GM12878 (cell line): ENCODE measurements around the gene FAM177B. TPM values are rescaled to one million over a fixed set of nuclear protein-coding genes. Genes with fewer than 3 reads are reported as not detected.

Source experiments
- ATAC-seq: fragments of 200-7000 bp; cut with Tn5 transposase; 3 replicates; pipeline ENCODE4 v1.9.1; 2020; ENCODE audit warnings: mild to moderate bottlenecking, moderate library complexity
- BruUV-seq: library from RNA; stranded (reverse); fragments of 400-500 nt; replicated peaks from 2 replicates; lab custom pipeline; 2021; lab: Mats Ljungman, UMichigan
- CTCF ChIA-PET: fragments of 300-600 bp; sonication (Branson Sonifier 250); formaldehyde crosslinking; extraction: SDS; loops from one replicate; lab custom pipeline; 2021; ENCODE audit warnings: inconsistent platforms; lab: Yijun Ruan, JAX
- POLR2A ChIA-PET: fragments of 350-600 bp; formaldehyde crosslinking; extraction: SDS; loops from one replicate; lab custom pipeline; 2021; ENCODE audit warnings: inconsistent platforms; lab: Charles Lee
- RAD21 ChIA-PET: fragments of 300-600 bp; sonication (Branson Sonifier 250); formaldehyde crosslinking; loops from one replicate; lab custom pipeline; 2023; ENCODE audit warnings: antibody characterized with exemption; ENCODE audit not compliant: unreplicated experiment; lab: Charles Lee
- SMC1A ChIA-PET: fragments of 300-600 bp; sonication (Branson Sonifier 250); formaldehyde crosslinking; loops from one replicate; lab custom pipeline; 2023; ENCODE audit not compliant: unreplicated experiment, uncharacterized antibody; lab: Charles Lee
- DNase-seq: peaks from one replicate; pipeline ENCODE4 v3.0.0-alpha.2; 2011; ENCODE audit warnings: low read depth, low spot score
- FAIRE-seq: peaks from 3 replicates; lab custom pipeline; 2011; peaks lifted over from hg19 to GRCh38; lab: Jason Lieb, UNC
- H2AFZ ChIP-seq: 2 replicates; pipeline ENCODE4 v1.6.0; 2011; ENCODE audit warnings: low read depth, low read length, control low read depth; ENCODE audit not compliant: control insufficient read depth
- H3K27ac ChIP-seq: 2 replicates; pipeline ENCODE4 v1.5.1; 2011; ENCODE audit warnings: control low read depth; ENCODE audit not compliant: control insufficient read depth, insufficient read depth
- H3K27me3 ChIP-seq, 2 experiments: replicated peaks in 1 of 2; 2 replicates each; pipeline versions ENCODE4 v1.6.0 to v1.6.1; 2011; ENCODE audit warnings: low read length in 1 of 2; ENCODE audit not compliant: control insufficient read depth in 2 of 2, insufficient read depth in 2 of 2
- H3K36me3 ChIP-seq, 2 experiments: 2 replicates each; pipeline ENCODE4 v1.5.1; 2011; ENCODE audit warnings: low read length in 1 of 2; ENCODE audit not compliant: control insufficient read depth in 2 of 2, insufficient read depth in 2 of 2
- H3K4me1 ChIP-seq: 2 replicates; pipeline ENCODE4 v1.6.1; 2011; ENCODE audit warnings: mild to moderate bottlenecking, low read length, moderate library complexity, mixed read lengths; ENCODE audit not compliant: control insufficient read depth, insufficient read depth
- H3K4me2 ChIP-seq: 2 replicates; pipeline ENCODE4 v1.6.0; 2011; ENCODE audit warnings: control low read depth; ENCODE audit not compliant: control insufficient read depth, insufficient read depth
- H3K4me3 ChIP-seq: fragments of 200-600 bp; sonication (generic); 2 replicates; pipeline ENCODE4 v1.5.1; 2016
- H3K79me2 ChIP-seq: 2 replicates; pipeline ENCODE4 v1.6.0; 2011; ENCODE audit warnings: low read length; ENCODE audit not compliant: control insufficient read depth, insufficient read depth
- H3K9ac ChIP-seq: 2 replicates; pipeline ENCODE4 v1.8.0; 2011; ENCODE audit warnings: low read length, control low read depth, mixed read lengths; ENCODE audit not compliant: control insufficient read depth, insufficient read depth
- H3K9me3 ChIP-seq: replicated peaks from 3 replicates; pipeline ENCODE4 v1.5.1; 2011; ENCODE audit warnings: mild to moderate bottlenecking, low read length; ENCODE audit not compliant: control insufficient read depth, insufficient read depth
- H4K20me1 ChIP-seq: 2 replicates; pipeline ENCODE4 v1.6.0; 2011; ENCODE audit not compliant: control insufficient read depth, insufficient read depth
- ATF2 ChIP-seq: IDR thresholded peaks from 2 replicates; pipeline ENCODE4 v1.6.1; 2012; ENCODE audit warnings: low read length, inconsistent platforms
- WGBS: methylation state at CpG from one replicate; pipeline ENCODE4 v1.1.6; 2016; ENCODE audit warnings: low lambda C conversion rate; ENCODE audit not compliant: insufficient replicate concordance, insufficient coverage; ENCODE audit errors: missing lambda C conversion rate; 5-methylcytosine and 5-hydroxymethylcytosine counted together
- in situ Hi-C: fragments of 300-500 bp; cut with MboI; formaldehyde crosslinking; loops from 9 replicates; pipeline ENCODE4 v1.14.3; 2018; ENCODE audit warnings: mixed read lengths
- intact Hi-C: fragments of 100-400 bp; cut with micrococcal nuclease; formaldehyde crosslinking; loops from one replicate; pipeline ENCODE4 v1.14.2; 2022; ENCODE audit not compliant: unreplicated experiment
- polyA plus RNA-seq, 11 experiments: library from polyadenylated mRNA; depleted of rRNA in 4 of 11; unstranded in 6 of 11; stranded (reverse) in 5 of 11; fragments of >200 nt; fragmentation: Nextera tagmentation in 4 of 11; fragmentation: Illumina TruSeq in 1 of 11; extraction: Ambion mirVana in 4 of 11; extraction: Trizol in 1 of 11; gene quantifications; 1 replicate in 1 of 11; 2 replicates in 10 of 11; pipeline versions ENCODE4 v1.2.1 to v1.2.3, GENCODE V29; 2011 to 2016; ENCODE audit warnings: inconsistent platforms in 2 of 11, missing spikeins in 2 of 11, low read depth in 1 of 11
- total RNA-seq, 4 experiments: library from RNA; depleted of rRNA in 3 of 4; stranded (reverse); fragments of >200 nt in 3 of 4; fragmentation: Illumina TruSeq in 1 of 4; extraction: Trizol in 1 of 4; gene quantifications; 2 replicates each; pipeline versions ENCODE4 v1.2.1 to v1.2.3, GENCODE V29; 2013 to 2021
- TF ChIP-seq, protein P1 (sequence below): fragments of 450-650 bp; IDR thresholded peaks from 2 replicates; pipeline ENCODE4 v1.6.1; 2016; ENCODE audit warnings: mild to moderate bottlenecking, moderate library complexity, borderline replicate concordance

FAM177B gene
- total and polyA plus RNA-seq, 10 of the 15 experiments (the other 5 are each of a cell fraction or from before 2014, with no cell fraction given), result 0.06 TPM; not detected in 9

- Histone ChIP-seq H3K27ac (no peak overlapping the region), H3K4me2 (no peak overlapping the region), H4K20me1 (no peaks in the 10 kb centered on the region), H3K9me3 (no peaks in the 10 kb centered on the region), H3K27me3 (no peaks in the 10 kb centered on the region), H3K9ac (no peak overlapping the region), H2AFZ (no peak overlapping the region), H3K4me1 (no peaks in the 10 kb centered on the region), H3K4me3 (no peak overlapping the region), H3K36me3 (peaks cover 0 to 4% of the 10 kb centered on the region in 2 experiments; a peak in 2 of 4 replicates), H3K79me2 (peaks cover 15% of the 10 kb centered on the region)
- ATAC-seq (no peak), FAIRE-seq (no peak), DNase-seq (no peak)
- in situ Hi-C loops, result loop anchor here (10.0 kb wide), 1 partner anchor 252 kb away; no protein-coding TSS in a partner anchor
- POLR2A ChIA-PET, result no interaction called here
- TF ChIP-seq ATF2, result no peak
- TF ChIP-seq, protein P1, sequence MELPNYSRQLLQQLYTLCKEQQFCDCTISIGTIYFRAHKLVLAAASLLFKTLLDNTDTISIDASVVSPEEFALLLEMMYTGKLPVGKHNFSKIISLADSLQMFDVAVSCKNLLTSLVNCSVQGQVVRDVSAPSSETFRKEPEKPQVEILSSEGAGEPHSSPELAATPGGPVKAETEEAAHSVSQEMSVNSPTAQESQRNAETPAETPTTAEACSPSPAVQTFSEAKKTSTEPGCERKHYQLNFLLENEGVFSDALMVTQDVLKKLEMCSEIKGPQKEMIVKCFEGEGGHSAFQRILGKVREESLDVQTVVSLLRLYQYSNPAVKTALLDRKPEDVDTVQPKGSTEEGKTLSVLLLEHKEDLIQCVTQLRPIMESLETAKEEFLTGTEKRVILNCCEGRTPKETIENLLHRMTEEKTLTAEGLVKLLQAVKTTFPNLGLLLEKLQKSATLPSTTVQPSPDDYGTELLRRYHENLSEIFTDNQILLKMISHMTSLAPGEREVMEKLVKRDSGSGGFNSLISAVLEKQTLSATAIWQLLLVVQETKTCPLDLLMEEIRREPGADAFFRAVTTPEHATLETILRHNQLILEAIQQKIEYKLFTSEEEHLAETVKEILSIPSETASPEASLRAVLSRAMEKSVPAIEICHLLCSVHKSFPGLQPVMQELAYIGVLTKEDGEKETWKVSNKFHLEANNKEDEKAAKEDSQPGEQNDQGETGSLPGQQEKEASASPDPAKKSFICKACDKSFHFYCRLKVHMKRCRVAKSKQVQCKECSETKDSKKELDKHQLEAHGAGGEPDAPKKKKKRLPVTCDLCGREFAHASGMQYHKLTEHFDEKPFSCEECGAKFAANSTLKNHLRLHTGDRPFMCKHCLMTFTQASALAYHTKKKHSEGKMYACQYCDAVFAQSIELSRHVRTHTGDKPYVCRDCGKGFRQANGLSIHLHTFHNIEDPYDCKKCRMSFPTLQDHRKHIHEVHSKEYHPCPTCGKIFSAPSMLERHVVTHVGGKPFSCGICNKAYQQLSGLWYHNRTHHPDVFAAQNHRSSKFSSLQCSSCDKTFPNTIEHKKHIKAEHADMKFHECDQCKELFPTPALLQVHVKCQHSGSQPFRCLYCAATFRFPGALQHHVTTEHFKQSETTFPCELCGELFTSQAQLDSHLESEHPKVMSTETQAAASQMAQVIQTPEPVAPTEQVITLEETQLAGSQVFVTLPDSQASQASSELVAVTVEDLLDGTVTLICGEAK, result peak; percentile 84
- SMC1A ChIA-PET, result interaction anchor here (1.1 kb wide), 1 partner anchor 81 kb away, joined by 4 read pairs; no protein-coding TSS in a partner anchor
- 98% methylated on average over 2 of the region's 2 CpGs for WGBS
- CTCF ChIA-PET, result interaction anchor here (1.9 kb wide), 1 partner anchor 62 kb away, joined by 5 read pairs; no protein-coding TSS in a partner anchor
- no TSS peak for BruUV-seq
- intact Hi-C loops, result loop anchor here (10.0 kb wide), 1 partner anchor 132 kb away; the partner anchor contains the start of gene TAF1A
- RAD21 ChIA-PET, result no interaction called here
These were observed 20.6 kb upstream of the FAM177B start for GRCh38 chr1:222716393-222716792.
